H1 (cell line): Measurements from ENCODE around the gene C17orf107. TPM values are rescaled to one million over a fixed set of nuclear protein-coding genes. Genes with fewer than 3 reads are reported as not detected.

ENCODE experiments used
- CTCF ChIA-PET: fragments of 300-600 bp; sonication (Branson Sonifier 250); formaldehyde crosslinking; loops from one replicate; lab custom pipeline; 2021; ENCODE audit not compliant: partially characterized antibody; lab: Charles Lee
- POLR2A ChIA-PET: fragments of 300-600 bp; sonication (Branson Sonifier 250); formaldehyde crosslinking; loops from one replicate; lab custom pipeline; 2021; ENCODE audit warnings: inconsistent platforms; ENCODE audit not compliant: partially characterized antibody; lab: Charles Lee
- DNase-seq, 2 experiments: peaks; one replicate each; pipeline versions ENCODE4 v3.0.0 to v3.0.0-alpha.2; 2010 to 2022; ENCODE audit warnings: low spot score in 2 of 2, low read depth in 1 of 2, mixed read lengths in 1 of 2
- FAIRE-seq: peaks from 2 replicates; lab custom pipeline; 2011; peaks lifted over from hg19 to GRCh38; lab: Jason Lieb, UNC
- H2AFZ ChIP-seq: 2 replicates; pipeline ENCODE4 v1.8.1; 2012; ENCODE audit warnings: low read length, inconsistent platforms
- H2AK5ac ChIP-seq: 2 replicates; pipeline ENCODE4 v1.6.1; 2013; ENCODE audit warnings: low read depth, low read length
- H2BK120ac ChIP-seq: replicated peaks from 2 replicates; pipeline ENCODE3; 2013; ENCODE audit warnings: low read depth, low read length, inconsistent platforms
- H2BK12ac ChIP-seq: 2 replicates; pipeline ENCODE4 v1.6.1; 2013; ENCODE audit warnings: low read depth, low read length
- H2BK15ac ChIP-seq: 2 replicates; pipeline ENCODE4 v1.6.1; 2013; ENCODE audit warnings: low read length
- H2BK20ac ChIP-seq: 2 replicates; pipeline ENCODE4 v1.6.1; 2013; ENCODE audit warnings: low read length
- H2BK5ac ChIP-seq: 2 replicates; pipeline ENCODE4 v1.6.1; 2013; ENCODE audit warnings: low read depth, low read length
- H3K14ac ChIP-seq: 2 replicates; pipeline ENCODE4 v1.6.1; 2013; ENCODE audit warnings: inconsistent platforms; ENCODE audit not compliant: insufficient read length
- H3K18ac ChIP-seq: 2 replicates; pipeline ENCODE4 v1.6.1; 2013; ENCODE audit warnings: low read length; ENCODE audit errors: extremely low read depth
- H3K23ac ChIP-seq: 2 replicates; pipeline ENCODE4 v1.6.1; 2013; ENCODE audit warnings: inconsistent platforms; ENCODE audit not compliant: insufficient read length
- H3K23me2 ChIP-seq: 2 replicates; pipeline ENCODE4 v1.6.1; 2013; ENCODE audit warnings: low read depth, low read length
- H3K27ac ChIP-seq: 2 replicates; pipeline ENCODE4 v1.6.1; 2011; ENCODE audit warnings: low read depth, low read length, inconsistent platforms
- H3K27me3 ChIP-seq, 4 experiments: replicated peaks in 1 of 4; 1 replicate in 1 of 4; 2 replicates in 3 of 4; pipeline versions ENCODE4 v1.6.1 to v1.8.1; 2011 to 2013; ENCODE audit warnings: low read length in 3 of 4, mild to moderate bottlenecking in 3 of 4, inconsistent platforms in 2 of 4, mixed read lengths in 2 of 4, moderate library complexity in 1 of 4; ENCODE audit not compliant: control insufficient read depth in 3 of 4, insufficient read depth in 3 of 4; ENCODE audit errors: extremely low read depth in 1 of 4
- H3K36me3 ChIP-seq, 4 experiments: 2 replicates each; pipeline versions ENCODE4 v1.6.1 to v1.8.1; 2011 to 2013; ENCODE audit warnings: mild to moderate bottlenecking in 4 of 4, low read length in 3 of 4, moderate library complexity in 2 of 4, control low read depth in 1 of 4, inconsistent platforms in 1 of 4; ENCODE audit not compliant: insufficient read depth in 4 of 4, control insufficient read depth in 2 of 4
- H3K4ac ChIP-seq: replicated peaks from 2 replicates; pipeline ENCODE3; 2013; ENCODE audit warnings: low read length, low read depth, mixed read lengths, inconsistent platforms; ENCODE audit not compliant: insufficient read length
- H3K4me1 ChIP-seq, 4 experiments: replicated peaks in 1 of 4; 1 replicate in 1 of 4; 2 replicates in 3 of 4; pipeline versions ENCODE4 v1.6.1 to v1.8.1; 2011 to 2013; ENCODE audit warnings: low read length in 3 of 4, inconsistent platforms in 2 of 4, mixed read lengths in 1 of 4; ENCODE audit not compliant: insufficient read depth in 4 of 4, control insufficient read depth in 3 of 4
- H3K4me2 ChIP-seq, 2 experiments: 2 replicates each; pipeline versions ENCODE4 v1.6.1 to v1.8.1; 2011 to 2013; ENCODE audit warnings: low read depth in 2 of 2, low read length in 2 of 2, control low read depth in 1 of 2, inconsistent platforms in 1 of 2, mild to moderate bottlenecking in 1 of 2; ENCODE audit not compliant: insufficient read depth in 1 of 2
- H3K4me3 ChIP-seq, 4 experiments: fragments of 200-600, 300-600 bp in 1 of 4; sonication (generic), shearing (Covaris generic), sonication (Bioruptor Twin) in 1 of 4; 2 replicates each; pipeline versions ENCODE4 v1.5.1 to v1.8.1; 2011 to 2016; ENCODE audit warnings: low read length in 4 of 4, low read depth in 3 of 4, control low read depth in 2 of 4, inconsistent platforms in 2 of 4, mild to moderate bottlenecking in 2 of 4, mixed read lengths in 1 of 4, moderate library complexity in 1 of 4; ENCODE audit not compliant: insufficient read depth in 2 of 4; ENCODE audit errors: extremely low read depth in 1 of 4
- H3K56ac ChIP-seq: replicated peaks from 2 replicates; pipeline ENCODE3; 2013; ENCODE audit warnings: low read depth, mild to moderate bottlenecking, mixed read lengths, low read length, inconsistent platforms; ENCODE audit not compliant: insufficient read length
- H3K79me1 ChIP-seq: 2 replicates; pipeline ENCODE4 v1.6.1; 2013; ENCODE audit warnings: low read depth, low read length, control low read depth
- H3K79me2 ChIP-seq, 2 experiments: 2 replicates each; pipeline versions ENCODE4 v1.6.1 to v1.8.1; 2012 to 2013; ENCODE audit warnings: low read length in 2 of 2, mild to moderate bottlenecking in 2 of 2, inconsistent platforms in 1 of 2; ENCODE audit not compliant: insufficient read depth in 2 of 2, control insufficient read depth in 1 of 2
- H3K9ac ChIP-seq, 4 experiments: replicated peaks in 1 of 4; 1 replicate in 1 of 4; 2 replicates in 3 of 4; pipeline versions ENCODE4 v1.6.1 to v1.8.1; 2011 to 2013; ENCODE audit warnings: low read depth in 3 of 4, low read length in 3 of 4, control low read depth in 2 of 4, mild to moderate bottlenecking in 2 of 4, moderate library complexity in 2 of 4, inconsistent platforms in 1 of 4; ENCODE audit errors: extremely low read depth in 1 of 4
- H3K9me3 ChIP-seq, 2 experiments: 2 replicates each; pipeline versions ENCODE4 v1.6.1 to v1.8.1; 2012 to 2013; ENCODE audit warnings: mild to moderate bottlenecking in 2 of 2, moderate library complexity in 2 of 2, control low read depth in 1 of 2, inconsistent platforms in 1 of 2, low read depth in 1 of 2, low read length in 1 of 2, mixed read lengths in 1 of 2; ENCODE audit not compliant: insufficient read depth in 2 of 2
- H4K20me1 ChIP-seq, 2 experiments: replicated peaks in 1 of 2; 2 replicates each; pipeline versions ENCODE3 to v1.8.1; 2011 to 2013; ENCODE audit warnings: inconsistent platforms in 2 of 2, low read length in 2 of 2, mild to moderate bottlenecking in 1 of 2; ENCODE audit not compliant: insufficient read depth in 2 of 2, control insufficient read depth in 1 of 2
- H4K5ac ChIP-seq: 2 replicates; pipeline ENCODE4 v1.6.1; 2013; ENCODE audit warnings: low read length, low read depth, mixed read lengths, inconsistent platforms; ENCODE audit not compliant: insufficient read length
- H4K8ac ChIP-seq: 2 replicates; pipeline ENCODE4 v1.8.0; 2013; ENCODE audit warnings: mild to moderate bottlenecking, moderate library complexity, low read length, inconsistent platforms; ENCODE audit not compliant: insufficient read depth; ENCODE audit errors: extremely low read depth
- H4K91ac ChIP-seq: replicated peaks from 2 replicates; pipeline ENCODE3; 2013; ENCODE audit warnings: low read length, mixed read lengths, inconsistent platforms; ENCODE audit not compliant: insufficient read length
- CBX8 ChIP-seq: fragments of 300-800, 300-1000 bp; sonication (generic); IDR thresholded peaks from 2 replicates; pipeline ENCODE4 v1.7.1; 2016; ENCODE audit warnings: low read depth, low read length, borderline replicate concordance
- CHD2 ChIP-seq: IDR thresholded peaks from 2 replicates; pipeline ENCODE4 v1.6.1; 2012; ENCODE audit warnings: low read length, improper control_type of control experiment
- GABPA ChIP-seq: IDR thresholded peaks from 2 replicates; pipeline ENCODE4 v1.6.1; 2011; ENCODE audit warnings: mild to moderate bottlenecking, low read length, moderate library complexity, borderline replicate concordance; ENCODE audit not compliant: insufficient read depth
- HDAC6 ChIP-seq: IDR thresholded peaks from one replicate; pipeline ENCODE4 v1.7.1; 2012; ENCODE audit warnings: low read depth, mild to moderate bottlenecking, inconsistent platforms, low read length, moderate library complexity
- SIRT6 ChIP-seq: IDR thresholded peaks from one replicate; pipeline ENCODE4 v1.7.1; 2012; ENCODE audit warnings: low read length, inconsistent platforms
- SP4 ChIP-seq: IDR thresholded peaks from 2 replicates; pipeline ENCODE4 v1.6.1; 2012; ENCODE audit warnings: low read length, inconsistent platforms
- SUZ12 ChIP-seq: fragments of 200-600 bp; sonication (generic); IDR thresholded peaks from 2 replicates; pipeline ENCODE4 v1.6.1; 2012; ENCODE audit warnings: mild to moderate bottlenecking, inconsistent platforms, low read length, moderate library complexity, mixed read lengths
- TBP ChIP-seq: IDR thresholded peaks from 2 replicates; pipeline ENCODE4 v1.6.1; 2011; ENCODE audit warnings: low read depth, low read length, improper control_type of control experiment
- ZNF274 ChIP-seq: IDR thresholded peaks from 2 replicates; pipeline ENCODE4 v1.7.0; 2012; ENCODE audit warnings: low read length, borderline replicate concordance; ENCODE audit errors: extremely low read depth
- WGBS, 2 experiments: shearing (Covaris generic) in 1 of 2; methylation state at CpG; one replicate each; pipeline versions ENCODE4 v1.1.6 to v1.1.7; 2013 to 2015; ENCODE audit warnings: low lambda C conversion rate in 2 of 2, mixed read lengths in 2 of 2, inconsistent platforms in 1 of 2, low coverage in 1 of 2, missing lambda C conversion rate in 1 of 2; ENCODE audit not compliant: insufficient replicate concordance in 2 of 2, insufficient coverage in 1 of 2, insufficient read length in 1 of 2; ENCODE audit errors: extremely low coverage in 1 of 2, missing lambda C conversion rate in 1 of 2; 5-methylcytosine and 5-hydroxymethylcytosine counted together
- polyA plus RNA-seq, 7 experiments: library from polyadenylated mRNA; depleted of rRNA in 3 of 7; stranded (reverse) in 5 of 7; unstranded in 2 of 7; fragments of >200 nt in 5 of 7; fragments of 200-250 nt in 2 of 7; gene quantifications; 1 replicate in 5 of 7; 2 replicates in 1 of 7; 4 replicates in 1 of 7; pipeline versions ENCODE4 v1.2.1 to v1.2.3, GENCODE V29; 2011 to 2013; ENCODE audit warnings: missing spikeins in 2 of 7, mixed read lengths in 2 of 7
- total RNA-seq: library from RNA; stranded (reverse); fragmentation: NEBNext Ultra II Directional; extraction: Animal tissue kit (Norgen Biotek cat#: 25700); gene quantifications from 2 replicates; pipeline ENCODE4 v1.2.1, GENCODE V29; 2021
- TF ChIP-seq, protein P1 (sequence below), 3 experiments: IDR thresholded peaks; 1 replicate in 2 of 3; 2 replicates in 1 of 3; pipeline versions ENCODE4 v1.5.1 to v1.6.1; 2011; ENCODE audit warnings: low read length in 3 of 3, mild to moderate bottlenecking in 3 of 3, inconsistent platforms in 2 of 3, low read depth in 1 of 3, moderate library complexity in 1 of 3; ENCODE audit not compliant: insufficient read depth in 1 of 3; ENCODE audit errors: control extremely low read depth in 1 of 3

Gene C17orf107
- total and polyA plus RNA-seq, 2 of the 8 experiments (the other 6 are each of a cell fraction or from before 2014, with no cell fraction given), result 0.39 to 0.45 TPM

DNA sequence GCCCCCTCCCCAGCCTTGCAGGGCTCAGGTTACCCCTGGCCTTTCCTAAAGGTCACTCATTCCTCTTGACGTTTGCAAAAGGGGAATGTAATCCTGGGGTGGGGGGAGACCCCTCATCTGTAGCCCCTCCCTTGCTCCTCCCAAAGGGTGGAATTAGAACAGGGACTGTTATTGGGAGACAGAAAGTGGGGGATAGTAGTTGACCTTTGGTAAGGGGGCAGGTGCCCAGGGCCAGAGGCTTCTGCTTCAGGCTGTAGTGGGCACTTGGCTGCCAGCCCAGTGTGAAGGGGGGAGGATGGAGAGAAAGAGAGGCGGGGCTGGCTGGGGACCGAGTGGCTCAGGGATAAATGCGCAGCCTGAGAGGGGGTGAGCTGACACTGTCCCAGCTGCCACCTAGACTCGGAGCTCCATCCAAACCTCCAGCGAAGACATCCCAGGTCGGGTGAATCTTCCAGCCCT, 51.4 kb downstream of the C17orf107 start, which contains the start of gene ENO3:
TSS of gene ENO3 (plus strand) at position 374 of the 459 bp plus-strand sequence. CDS start 711 bp downstream, outside the sequence.
- no peak within 1 kb of the TSS for H3K23ac ChIP-seq
- H3K56ac ChIP-seq, result peak within 1 kb of the TSS; percentile 34
- H3K23me2 ChIP-seq, result peaks cover 14% of the 10 kb centered on the region
- ChIA-PET CTCF (interaction anchor here (0.8 to 1.9 kb wide), 10 partner anchors 10 to 111 kb away, joined by 3 to 5 read pairs (median 3); partner anchors contain the start of genes SLC52A1 and SPAG7), POLR2A (interaction anchor here (1.0 to 32.4 kb wide), 10 partner anchors 4 to 129 kb away, joined by 3 to 987 read pairs (median 4); partner anchors contain the start of genes ENO3, GP1BA, PFN1 and RNF167)
- H2BK15ac ChIP-seq, result peak within 1 kb of the TSS; percentile 88; the same call in 1 of the 2 replicates
- peak in 1 of 2 experiments; percentile 68 for DNase-seq
- H3K27ac ChIP-seq, result peak within 1 kb of the TSS; percentile 79
- H4K8ac ChIP-seq, result peak within 1 kb of the TSS; percentile 85
- peak within 1 kb of the TSS; percentile 95 for H4K91ac ChIP-seq
- WGBS, 2 experiments, result 26% methylated on average over 7 of the region's 7 CpGs; no CpG with 5 or more reads in 1 of the 2 experiments
- H2BK5ac ChIP-seq, result peak within 1 kb of the TSS; percentile 95; the same call in 1 of the 2 replicates
- H2BK20ac ChIP-seq, result peak within 1 kb of the TSS; percentile 75; the same call in 1 of the 2 replicates
- 0 out of 2 replicates have a peak, but pooled peaks cover 2% of the 10 kb centered on the region for H3K79me1 ChIP-seq
- no peak for FAIRE-seq
- no peak within 1 kb of the TSS for H3K14ac ChIP-seq
- H3K36me3 ChIP-seq, result peaks cover 0 to 13% (median 10%) of the 10 kb centered on the region in 4 experiments; a peak in 6 of 8 replicates
- H4K20me1 ChIP-seq, result peaks cover 11 to 12% of the 10 kb centered on the region in 2 experiments
- no peaks in the 10 kb centered on the region for H3K27me3 ChIP-seq
- peak within 1 kb of the TSS; percentile 13 for H2BK120ac ChIP-seq
- peak within 1 kb of the TSS; percentile 69 to 97 (median 80) for H3K4me3 ChIP-seq
- H4K5ac ChIP-seq, result peak within 1 kb of the TSS; percentile 87
- H3K18ac ChIP-seq, result peak within 1 kb of the TSS; percentile 93
- peak within 1 kb of the TSS; percentile 88 for H3K4ac ChIP-seq
- peak within 1 kb of the TSS; percentile 43; the same call in 1 of the 2 replicates for H2BK12ac ChIP-seq
- H3K9me3 ChIP-seq, result no peaks in the 10 kb centered on the region
- peaks cover 8 to 24% of the 10 kb centered on the region in 2 experiments for H3K79me2 ChIP-seq
- peak within 1 kb of the TSS; percentile 48; the same call in 1 of the 2 replicates for H2AK5ac ChIP-seq
- H3K4me1 ChIP-seq, result peaks cover 4 to 17% (median 11%) of the 10 kb centered on the region in 4 experiments
- peak within 1 kb of the TSS; percentile 95 to 97 for H3K4me2 ChIP-seq
- H3K9ac ChIP-seq, result peak within 1 kb of the TSS in 3 of 4 experiments; percentile 13 to 76 (median 58); a peak in 5 of 7 replicates
- no peak within 1 kb of the TSS for H2AFZ ChIP-seq
- no peak for TF ChIP-seq ZNF274
- TF ChIP-seq TBP, result 0 out of 2 replicates have a peak, but pooled peaks have one; percentile 21
- no peak for TF ChIP-seq GABPA
- no peak for TF ChIP-seq SIRT6
- TF ChIP-seq SP4, result 0 out of 2 replicates have a peak, but pooled peaks have one; percentile 51
- TF ChIP-seq, protein P1, sequence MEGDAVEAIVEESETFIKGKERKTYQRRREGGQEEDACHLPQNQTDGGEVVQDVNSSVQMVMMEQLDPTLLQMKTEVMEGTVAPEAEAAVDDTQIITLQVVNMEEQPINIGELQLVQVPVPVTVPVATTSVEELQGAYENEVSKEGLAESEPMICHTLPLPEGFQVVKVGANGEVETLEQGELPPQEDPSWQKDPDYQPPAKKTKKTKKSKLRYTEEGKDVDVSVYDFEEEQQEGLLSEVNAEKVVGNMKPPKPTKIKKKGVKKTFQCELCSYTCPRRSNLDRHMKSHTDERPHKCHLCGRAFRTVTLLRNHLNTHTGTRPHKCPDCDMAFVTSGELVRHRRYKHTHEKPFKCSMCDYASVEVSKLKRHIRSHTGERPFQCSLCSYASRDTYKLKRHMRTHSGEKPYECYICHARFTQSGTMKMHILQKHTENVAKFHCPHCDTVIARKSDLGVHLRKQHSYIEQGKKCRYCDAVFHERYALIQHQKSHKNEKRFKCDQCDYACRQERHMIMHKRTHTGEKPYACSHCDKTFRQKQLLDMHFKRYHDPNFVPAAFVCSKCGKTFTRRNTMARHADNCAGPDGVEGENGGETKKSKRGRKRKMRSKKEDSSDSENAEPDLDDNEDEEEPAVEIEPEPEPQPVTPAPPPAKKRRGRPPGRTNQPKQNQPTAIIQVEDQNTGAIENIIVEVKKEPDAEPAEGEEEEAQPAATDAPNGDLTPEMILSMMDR (IDR thresholded peaks at IDR 0.05; ENCODE audit: control extremely low read depth in 1 of 3, insufficient read depth in 1 of 3, low read depth in 1 of 3, low read length in 3 of 3), result no peak
- TF ChIP-seq CBX8, result no peak
- no peak for TF ChIP-seq SUZ12
- TF ChIP-seq HDAC6, result no peak
- TF ChIP-seq CHD2, result no peak
